GM18502 (cell line): ENCODE measurements around the gene DOK7.

Experiments used
- ATAC-seq: cut with Tn5 transposase; IDR thresholded peaks from one replicate; pipeline ENCODE4 v1.9.1; 2021; ENCODE audit warnings: mild to moderate bottlenecking; ENCODE audit not compliant: unreplicated experiment, poor library complexity

DOK7 gene

DNA sequence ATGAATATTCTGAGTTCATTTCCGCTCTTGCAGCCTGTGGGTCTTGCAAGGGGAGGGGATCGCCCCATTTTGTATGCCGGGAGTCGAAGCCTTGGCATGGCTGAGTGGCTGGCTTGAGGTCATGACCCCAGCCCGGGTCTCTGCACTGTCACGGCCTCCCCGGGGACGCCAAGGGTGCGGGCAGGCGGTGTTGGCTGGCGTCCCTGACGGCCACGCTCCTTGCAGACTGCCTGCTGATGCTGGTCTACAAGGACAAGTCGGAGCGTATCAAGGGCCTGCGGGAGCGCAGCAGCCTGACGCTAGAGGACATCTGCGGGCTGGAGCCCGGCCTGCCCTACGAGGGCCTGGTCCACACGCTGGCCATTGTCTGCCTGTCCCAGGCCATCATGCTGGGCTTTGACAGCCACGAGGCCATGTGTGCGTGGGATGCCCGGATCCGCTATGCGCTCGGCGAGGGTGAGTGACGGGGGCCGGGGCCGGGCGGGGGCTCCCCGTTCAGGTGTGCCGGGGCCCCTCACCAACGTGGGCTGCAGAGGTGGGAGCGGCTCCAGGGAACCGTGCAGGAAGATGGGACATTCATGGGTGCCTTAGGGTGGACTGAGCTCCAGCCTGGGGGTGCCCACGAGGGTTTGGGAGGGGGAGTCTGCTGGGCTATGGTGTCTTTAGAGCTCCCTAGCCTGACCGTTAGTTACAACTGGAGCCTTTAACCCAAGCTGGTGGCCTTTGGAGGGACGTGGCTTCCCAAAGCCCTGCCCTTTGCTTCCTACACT is 10.3 kb downstream of the DOK7 start:
- ATAC-seq, result no peak

DNA sequence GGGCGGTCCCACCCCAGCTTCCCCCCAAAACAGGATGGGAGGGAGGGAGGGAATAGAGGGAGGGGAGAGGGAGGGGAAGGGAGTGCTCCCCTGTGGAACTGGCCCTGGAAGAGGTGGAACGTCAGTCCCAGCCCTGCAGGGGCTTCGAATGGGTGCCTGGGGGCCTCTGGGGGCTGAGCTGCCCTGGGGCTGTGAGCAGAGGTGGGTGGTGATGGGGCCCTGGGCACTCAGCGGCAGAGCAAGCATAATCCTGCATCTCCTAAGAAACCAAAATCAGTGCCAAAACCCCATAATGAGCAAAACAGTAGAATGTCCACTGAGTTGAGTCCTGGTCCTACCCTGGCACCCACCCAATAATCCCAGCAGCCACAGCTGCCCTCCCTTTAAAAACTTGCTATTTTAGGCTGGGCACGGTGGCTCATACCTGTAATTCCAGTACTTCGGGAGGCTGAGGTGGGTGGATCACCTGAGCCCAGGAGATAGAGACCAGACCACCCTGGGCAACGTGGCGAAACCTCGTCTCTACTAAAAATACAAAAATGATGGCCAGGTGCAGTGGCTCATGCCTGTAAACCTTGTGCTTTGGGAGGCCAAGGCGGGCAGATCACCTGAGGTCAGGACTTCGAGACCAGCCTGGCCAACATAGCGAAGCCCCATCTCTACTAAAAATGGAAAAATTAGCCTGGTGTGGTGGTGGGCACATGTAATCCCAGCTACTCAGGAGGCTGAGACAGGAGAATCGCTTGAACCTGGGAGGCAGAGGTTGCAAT is 11.1 kb downstream of the DOK7 start:
- no peak for ATAC-seq

DNA sequence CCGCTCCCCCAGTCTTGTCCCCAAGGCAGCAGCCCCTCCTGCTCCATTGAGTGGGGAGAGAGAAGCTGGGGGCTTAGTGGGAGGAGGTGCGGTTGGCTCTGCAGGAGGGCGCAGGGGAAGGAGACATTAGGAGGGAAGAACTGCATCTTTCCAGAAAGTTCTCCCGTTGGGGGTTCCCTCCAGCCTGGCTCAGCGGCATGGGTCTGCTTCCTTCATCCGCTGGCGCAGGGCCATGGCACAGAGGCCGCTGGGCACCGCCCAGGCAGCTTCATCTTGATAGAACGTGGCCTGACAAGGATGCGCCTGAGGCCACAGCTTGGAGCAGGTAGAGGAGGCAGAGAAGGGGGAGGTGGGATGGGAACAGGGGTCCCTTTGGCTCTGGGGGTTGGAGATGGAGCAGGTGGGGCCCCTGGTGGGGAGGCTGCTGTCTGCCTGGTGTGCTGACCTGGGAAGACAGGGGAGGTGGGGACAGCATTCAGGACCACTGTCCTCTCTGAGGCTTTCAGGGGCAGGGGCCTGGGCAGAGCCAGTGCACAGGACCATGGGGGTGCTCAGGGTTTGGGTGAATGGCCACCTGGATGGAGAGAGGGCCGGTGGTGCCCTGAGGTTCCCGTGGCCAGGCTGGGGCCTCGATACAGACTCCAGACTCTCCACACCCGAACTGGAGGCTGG is 12.1 kb downstream of the DOK7 start:
- ATAC-seq, result no peak

DNA sequence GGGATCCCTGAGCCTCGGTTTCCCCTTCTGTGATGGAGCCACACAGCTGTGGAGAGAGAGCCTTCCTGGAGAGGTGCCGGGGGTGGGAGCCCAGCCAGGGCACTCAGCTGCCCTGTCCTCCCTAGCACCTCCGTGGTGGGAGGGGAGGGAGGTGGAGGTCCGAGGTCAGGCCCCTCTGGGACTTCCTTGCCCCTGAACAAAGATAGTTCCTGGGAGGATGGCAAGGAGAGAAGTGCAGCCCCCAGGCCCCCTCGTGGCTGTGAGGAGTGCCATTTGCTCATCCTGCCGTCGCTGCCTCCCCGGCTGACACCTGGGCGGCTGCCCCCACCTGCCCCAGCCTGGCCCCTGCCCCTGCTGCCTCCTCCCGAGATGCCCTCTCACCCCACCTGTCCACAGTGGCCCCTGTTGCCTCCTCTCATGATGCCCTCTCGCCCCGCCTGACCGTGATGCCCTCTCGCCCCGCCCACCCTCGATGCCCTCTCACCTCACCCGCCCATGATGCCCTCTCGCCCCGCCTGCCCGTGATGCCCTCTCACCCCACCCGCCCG is 12.7 kb downstream of the DOK7 start:
- no peak for ATAC-seq

DNA sequence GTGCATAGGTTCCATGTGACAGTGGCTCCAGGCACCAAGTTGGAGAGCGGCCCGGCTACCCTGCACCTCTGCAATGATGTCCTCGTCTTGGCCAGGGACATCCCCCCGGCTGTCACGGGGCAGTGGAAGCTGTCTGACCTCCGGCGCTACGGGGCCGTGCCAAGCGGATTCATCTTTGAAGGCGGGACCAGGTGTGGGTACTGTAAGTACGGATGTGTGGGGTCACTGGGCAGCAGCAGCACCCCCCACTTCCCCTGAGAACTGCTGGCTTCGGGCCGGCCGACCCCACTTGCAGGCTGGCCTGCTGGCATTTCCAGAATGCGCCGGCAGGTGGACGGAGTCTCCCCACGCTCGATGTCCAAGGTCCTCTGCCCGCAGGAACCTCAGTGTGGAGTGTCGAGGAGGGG is 13.2 kb downstream of the DOK7 start:
- ATAC-seq, result no peak

DNA sequence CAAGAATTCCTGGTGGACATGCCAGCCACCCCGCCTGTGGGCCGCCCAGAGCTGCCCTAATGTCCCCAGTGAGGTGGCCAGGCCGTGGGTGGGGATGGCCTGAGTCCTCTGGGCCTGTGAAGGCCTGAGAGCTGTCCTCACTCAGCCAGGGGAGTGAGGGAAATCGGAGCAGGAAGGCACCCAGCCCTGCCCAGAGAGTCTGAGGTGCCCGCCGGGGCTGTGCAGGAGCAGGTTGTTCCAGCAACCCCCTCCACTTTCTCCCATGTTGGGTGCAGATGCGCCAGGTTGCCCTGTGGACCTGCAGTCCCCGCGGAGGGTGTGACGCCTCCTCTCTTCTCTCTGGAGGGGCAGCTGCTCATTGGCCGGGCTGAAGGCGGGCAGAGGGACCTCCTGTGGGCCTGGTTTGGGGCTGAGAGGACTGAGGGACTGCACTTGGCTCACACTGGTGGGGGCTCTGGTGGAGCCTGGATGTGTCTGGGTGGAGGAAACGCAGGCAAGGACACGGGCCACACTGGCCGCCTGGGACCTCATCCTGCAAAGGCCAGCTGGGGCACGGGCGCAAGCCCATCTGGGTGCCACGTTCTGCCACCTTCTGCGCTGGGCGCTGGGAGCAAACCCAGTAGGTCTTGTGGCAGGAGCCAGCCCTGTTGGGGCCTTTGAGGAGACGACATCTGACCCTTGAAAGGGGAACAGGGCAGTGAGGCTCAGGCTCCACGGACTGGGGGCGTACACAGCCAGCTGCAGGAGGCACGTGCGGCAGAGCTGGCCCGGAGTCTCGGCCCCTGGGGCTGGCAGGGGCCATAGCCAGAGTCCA is 14.0 kb downstream of the DOK7 start:
- no peak for ATAC-seq

DNA sequence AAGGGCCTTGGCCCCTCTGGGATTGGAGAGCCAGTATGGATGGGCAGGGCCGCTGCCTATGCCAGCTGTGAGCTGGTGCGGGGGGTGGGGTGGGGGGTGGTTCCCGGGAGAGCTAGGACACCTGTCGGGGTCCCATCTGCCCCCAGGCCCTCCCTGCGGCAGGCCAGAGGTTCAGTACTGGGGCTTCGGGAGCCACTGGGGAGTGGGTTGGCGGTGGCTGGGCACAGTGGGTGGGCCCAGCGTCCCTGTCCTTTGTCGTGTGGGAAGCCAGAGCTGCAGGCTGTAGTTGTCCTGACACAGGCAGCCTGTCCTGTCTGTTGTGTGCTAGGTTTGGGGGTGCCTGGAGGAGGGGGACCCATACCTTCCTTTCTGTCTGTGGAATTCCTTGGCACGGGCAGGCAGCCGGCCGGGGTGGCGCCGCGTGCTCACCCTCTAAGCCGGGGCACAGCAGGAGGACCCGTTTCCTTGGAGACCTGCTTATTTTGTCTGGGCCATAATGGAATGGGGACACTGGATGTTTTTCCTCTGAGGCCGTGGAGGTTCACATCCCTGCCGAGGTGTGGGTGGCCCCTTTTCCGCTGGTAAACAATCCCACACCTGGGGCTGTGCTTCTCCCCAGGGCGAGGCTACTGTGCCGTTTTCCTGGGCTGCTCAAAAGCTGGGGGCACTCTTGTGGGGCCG is 14.8 kb downstream of the DOK7 start:
- ATAC-seq, result no peak

DNA sequence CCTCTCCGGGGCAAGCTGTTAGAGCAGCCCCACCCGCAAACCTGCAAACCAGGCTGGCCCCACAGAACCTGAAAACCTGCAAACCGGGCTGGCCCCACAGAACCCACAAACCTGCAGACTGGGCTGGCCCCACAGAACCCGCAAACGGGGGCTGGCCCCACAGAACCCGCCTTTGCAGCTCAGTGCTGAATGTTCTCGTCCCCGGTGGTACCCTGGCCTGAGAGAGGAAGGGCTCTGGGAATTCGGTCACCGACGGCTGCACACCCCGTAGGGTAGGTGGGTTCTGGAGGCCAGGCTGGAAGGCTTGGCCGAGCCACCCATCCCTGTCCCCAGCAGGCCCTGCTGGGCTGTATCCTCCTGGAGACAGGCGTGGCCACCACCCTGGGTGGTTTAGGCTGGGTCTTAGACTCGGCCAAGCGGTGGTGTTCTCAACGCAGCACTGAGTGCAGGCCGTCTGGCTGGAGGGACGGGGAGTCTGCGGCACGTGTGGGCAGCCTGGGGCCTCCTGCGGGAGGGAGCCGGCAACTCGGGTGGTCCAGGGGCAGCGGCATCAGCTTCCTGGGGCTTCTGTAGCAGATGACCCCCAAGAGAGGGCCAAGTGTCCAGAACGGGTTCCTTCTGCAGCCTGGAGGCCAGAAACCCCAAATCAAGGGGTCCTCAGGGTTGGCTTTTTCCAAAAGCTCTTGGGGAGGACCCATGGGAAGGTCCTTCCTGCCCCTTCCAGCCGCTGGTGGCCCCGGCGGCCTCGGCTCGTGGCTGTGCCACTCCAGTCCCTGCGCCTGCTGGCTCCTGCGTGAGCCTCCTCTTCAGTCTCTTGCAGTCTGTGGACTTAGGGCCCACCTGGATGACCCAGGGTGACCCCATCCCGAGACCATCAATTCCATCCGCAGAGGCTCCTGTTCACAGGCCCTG is 15.6 kb downstream of the DOK7 start:
- no peak for ATAC-seq

DNA sequence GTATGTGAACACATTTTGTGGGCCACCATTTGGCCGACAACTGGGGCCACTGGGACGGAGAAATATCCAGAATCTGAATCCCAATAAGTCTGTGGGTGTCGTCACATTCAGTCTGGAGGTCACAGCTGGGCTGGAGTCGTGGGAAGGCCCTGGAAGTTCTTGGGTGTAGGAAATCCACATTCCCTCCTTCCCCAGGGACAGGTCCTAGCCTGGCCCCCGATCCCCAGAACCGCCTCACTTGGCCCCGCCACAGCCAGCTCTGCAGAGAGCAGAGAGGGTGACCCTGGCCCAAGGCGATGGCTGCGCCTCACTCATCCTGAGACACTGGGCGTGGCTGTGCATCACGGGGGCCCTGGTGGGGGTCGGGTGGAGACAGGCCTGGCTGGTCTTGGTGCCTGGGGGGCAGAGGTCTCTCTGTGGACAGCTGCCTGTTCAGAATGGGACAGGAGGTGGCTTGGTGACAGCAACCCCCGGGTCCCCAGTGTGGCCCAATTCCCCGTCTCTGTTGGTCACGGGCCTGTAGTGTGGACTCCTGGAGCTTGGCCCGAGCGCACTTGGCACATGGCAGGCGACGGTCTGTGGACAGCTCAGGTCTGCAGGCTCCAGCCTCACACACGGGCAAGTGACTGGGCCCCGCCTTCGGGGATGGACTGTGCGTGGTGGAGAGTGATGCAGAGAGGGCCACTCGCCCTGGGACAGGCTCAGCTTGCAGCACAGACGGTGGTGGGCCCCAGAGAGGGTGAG is 16.4 kb downstream of the DOK7 start:
- no peak for ATAC-seq

DNA sequence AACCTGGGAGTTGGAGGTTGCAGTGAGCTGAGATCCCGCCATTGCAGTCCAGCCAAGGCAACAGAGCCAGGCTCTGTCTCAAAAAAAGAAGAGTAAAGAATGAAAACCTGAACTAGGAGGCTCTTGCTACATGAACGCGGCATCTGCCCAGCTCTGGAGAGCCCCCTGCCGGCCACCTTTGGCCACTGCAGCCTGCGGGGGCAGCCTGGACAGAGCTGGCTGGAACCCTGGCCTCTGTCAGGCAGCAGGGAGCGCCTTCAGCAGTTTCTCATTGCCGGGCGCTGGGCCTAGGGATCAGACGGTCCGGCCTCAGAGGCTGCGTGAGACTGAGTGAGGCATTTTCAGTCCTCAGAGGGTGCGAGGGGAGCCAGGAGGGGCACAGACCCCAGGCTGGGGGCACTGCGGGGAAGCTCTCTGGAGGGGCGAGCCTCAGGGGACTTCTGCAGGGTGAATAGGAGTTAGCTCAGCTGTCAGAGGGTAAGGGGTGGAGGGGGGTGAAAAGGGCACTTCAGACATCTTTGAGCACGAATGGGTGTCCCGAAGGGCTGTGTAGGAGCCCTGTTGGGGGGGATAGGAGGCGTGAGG is 17.5 kb downstream of the DOK7 start:
- no peak for ATAC-seq

DNA sequence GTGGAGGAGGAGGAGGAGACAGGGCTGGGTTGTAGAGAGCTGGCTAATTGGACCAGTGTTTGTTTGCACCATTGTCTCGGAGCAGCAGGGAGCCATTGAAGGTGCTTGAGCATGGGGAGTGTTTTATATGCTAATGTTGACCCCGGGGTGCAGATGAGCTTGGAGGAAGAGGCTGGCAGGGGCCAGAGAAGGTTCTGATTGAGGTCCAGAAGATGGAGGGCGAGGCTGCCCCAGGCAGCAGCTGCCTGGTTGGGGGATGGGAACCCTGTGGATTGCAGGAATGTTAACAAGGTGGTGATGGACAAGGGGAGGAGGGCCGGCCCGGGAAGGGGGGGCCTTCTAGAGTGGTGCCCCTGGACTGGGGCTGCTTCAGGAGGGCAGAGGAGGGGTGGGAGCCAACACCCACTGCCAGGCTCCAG is 18.0 kb downstream of the DOK7 start:
- ATAC-seq, result no peak

DNA sequence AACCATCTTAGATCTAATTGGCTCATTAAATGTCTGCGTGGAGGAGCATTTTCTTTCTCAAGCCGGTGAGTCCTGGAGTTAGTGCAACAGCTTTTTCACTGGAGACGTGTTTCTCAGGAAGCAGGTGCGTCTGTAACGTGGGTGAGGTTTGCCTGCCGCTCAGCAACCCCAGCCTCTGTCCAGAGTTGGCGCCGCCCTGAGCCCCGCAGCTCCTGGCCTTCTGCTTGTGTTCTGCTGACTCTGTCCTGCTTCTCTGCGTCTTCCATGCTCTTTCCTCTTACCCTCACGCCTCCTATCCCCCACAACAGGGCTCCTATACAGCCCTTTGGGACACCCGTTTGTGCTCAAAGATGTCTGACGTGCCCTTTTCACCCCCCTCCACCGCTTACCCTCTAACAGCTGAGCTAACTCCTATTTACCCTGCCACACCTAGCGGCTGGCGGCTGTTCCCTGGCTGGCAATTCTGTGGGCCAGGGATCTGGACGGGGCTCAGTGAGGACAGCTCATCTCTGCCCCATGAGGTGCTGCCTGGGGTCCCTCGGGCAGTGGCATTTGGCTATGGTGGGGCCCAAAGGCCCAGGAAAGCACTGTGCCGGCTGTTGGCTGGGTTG is 18.8 kb downstream of the DOK7 start:
- no peak for ATAC-seq

DNA sequence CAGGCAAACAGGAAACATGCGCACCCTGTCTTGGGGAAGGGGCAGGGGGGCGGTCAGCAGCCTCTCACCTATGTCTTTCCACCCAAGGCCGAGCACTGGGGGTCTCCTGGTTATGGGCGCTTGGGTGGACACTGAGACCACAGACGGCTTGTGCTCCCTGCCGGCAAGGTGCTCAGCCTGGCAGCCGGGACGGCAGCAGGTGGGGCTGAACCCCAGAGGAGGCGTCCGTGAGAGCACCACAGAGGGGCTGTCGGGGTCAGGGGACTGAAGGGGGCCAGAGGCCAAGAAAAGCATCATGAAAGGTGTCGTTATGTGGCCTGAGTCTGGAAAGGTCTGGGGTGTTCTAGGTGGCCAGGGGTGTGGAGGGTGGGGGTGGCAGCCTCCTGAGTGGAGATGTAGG is 19.6 kb downstream of the DOK7 start:
- ATAC-seq, result no peak

DNA sequence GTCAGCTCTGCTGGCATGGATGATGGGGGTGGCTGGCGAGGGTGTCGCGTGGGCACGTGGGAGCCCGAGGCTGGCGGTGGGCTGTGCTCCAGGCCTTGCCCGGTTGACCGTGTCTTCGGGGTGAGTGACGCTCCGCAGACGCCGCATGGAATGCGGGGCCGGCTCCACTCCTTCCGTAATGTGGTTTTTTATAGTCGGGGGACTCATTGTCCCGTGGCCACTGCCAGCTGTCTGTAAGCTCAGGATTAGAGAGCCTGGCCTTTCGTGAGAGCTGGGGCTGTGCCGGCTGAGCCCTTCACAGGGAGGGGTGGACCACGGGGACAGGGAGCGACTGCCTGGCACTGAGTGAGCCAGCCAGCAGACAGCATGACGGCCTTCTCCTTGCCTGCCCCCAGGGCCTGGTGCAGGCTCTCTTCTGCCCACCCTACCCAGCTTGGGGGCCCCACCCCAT is 20.4 kb downstream of the DOK7 start:
- ATAC-seq, result no peak

DNA sequence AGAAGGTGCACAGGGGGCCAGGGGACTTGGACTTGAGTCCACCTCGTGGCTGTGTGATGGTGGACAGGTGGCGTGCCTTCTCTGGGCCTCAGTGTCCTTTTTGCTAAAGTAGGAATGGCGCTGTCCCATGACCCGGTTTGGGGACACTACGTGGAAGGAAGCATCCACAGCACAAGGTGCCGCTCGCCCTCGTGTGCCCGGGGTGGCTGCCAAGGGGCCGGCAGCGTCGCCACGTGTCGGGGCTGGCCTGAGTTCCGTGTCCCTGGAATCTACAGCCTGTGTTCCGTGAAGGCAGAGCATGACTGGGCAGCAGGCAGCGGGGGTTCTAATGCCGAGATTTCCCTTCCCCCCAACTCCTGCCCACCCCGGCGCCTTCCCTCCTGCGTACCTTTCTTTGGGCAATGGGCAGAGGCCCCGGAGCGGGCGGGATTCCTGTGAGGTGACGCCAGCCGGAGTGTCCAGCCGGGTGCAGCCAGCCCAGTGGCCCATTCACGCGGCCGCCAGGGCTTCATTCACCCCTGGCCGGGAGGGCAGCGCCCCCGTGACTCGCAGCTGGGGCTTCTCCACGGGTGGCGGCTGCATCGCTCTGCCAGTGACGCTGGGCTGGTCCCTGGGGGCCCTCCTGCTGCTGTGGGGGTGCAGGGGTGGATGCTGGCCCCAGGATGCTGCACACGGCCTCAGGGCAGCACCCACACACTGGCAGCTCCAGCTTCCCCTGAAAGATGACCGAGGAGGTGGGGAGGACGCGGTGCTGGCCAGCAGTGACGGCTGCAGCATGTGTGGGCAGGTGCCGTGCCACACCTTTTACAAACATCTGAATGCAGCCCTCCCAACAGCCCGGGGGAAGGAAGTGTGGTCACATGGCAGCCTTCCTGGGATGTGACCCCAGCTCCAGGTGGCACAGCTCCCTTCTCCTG is 21.2 kb downstream of the DOK7 start:
- ATAC-seq, result no peak
